Caco-2 (cell line): Measurements from ENCODE around the gene ACOXL. TPM values are rescaled to one million over a fixed set of nuclear protein-coding genes. Genes with fewer than 3 reads are reported as not detected.

Experiments
- BruUV-seq: library from RNA; stranded (reverse); fragments of 400-500 nt; replicated peaks from 2 replicates; lab custom pipeline; 2021; lab: Mats Ljungman, UMichigan
- CTCF ChIA-PET: fragments of 300-600 bp; sonication (Branson Sonifier 250); formaldehyde crosslinking; loops from one replicate; lab custom pipeline; 2022; ENCODE audit warnings: antibody characterized with exemption; lab: Charles Lee
- POLR2A ChIA-PET: fragments of 300-600 bp; sonication (Branson Sonifier 250); formaldehyde crosslinking; loops from one replicate; lab custom pipeline; 2022; ENCODE audit warnings: antibody characterized with exemption; lab: Charles Lee
- DNase-seq, 2 experiments: peaks; one replicate each; pipeline versions ENCODE4 v3.0.0 to v3.0.0-alpha.2; 2020 to 2022
- H3K27me3 ChIP-seq: replicated peaks from 2 replicates; pipeline ENCODE4 v1.6.0; 2011; ENCODE audit warnings: low read length; ENCODE audit not compliant: control insufficient read depth, insufficient read depth
- H3K36me3 ChIP-seq: 2 replicates; pipeline ENCODE4 v1.5.1; 2011; ENCODE audit warnings: low read length; ENCODE audit not compliant: control insufficient read depth, insufficient read depth
- H3K4me1 ChIP-seq: fragments of 250-450 bp; sonication (Bioruptor Pico); 2 replicates; pipeline ENCODE4 v1.5.1; 2020; ENCODE audit warnings: mild to moderate bottlenecking
- H3K4me3 ChIP-seq: 2 replicates; pipeline ENCODE4 v1.5.1; 2011; ENCODE audit warnings: low read depth, mild to moderate bottlenecking, control low read depth, low read length
- H3K9me3 ChIP-seq: fragments of 250-450 bp; sonication (Bioruptor Pico); 2 replicates; pipeline ENCODE4 v1.5.1; 2020; ENCODE audit warnings: mild to moderate bottlenecking, moderate library complexity
- H3K27ac Mint-ChIP-seq: one replicate; pipeline ENCODE4 v1.8.0; 2022; ENCODE audit warnings: mixed read lengths; ENCODE audit not compliant: unreplicated experiment
- H3K27me3 Mint-ChIP-seq: one replicate; pipeline ENCODE4 v1.8.0; 2022; ENCODE audit warnings: mixed read lengths; ENCODE audit not compliant: insufficient read depth, unreplicated experiment
- H3K36me3 Mint-ChIP-seq: one replicate; pipeline ENCODE4 v1.8.0; 2022; ENCODE audit warnings: mild to moderate bottlenecking, mixed read lengths; ENCODE audit not compliant: insufficient read depth, unreplicated experiment
- H3K4me1 Mint-ChIP-seq: one replicate; pipeline ENCODE4 v1.8.0; 2022; ENCODE audit warnings: low read depth, mixed read lengths; ENCODE audit not compliant: unreplicated experiment
- H3K4me3 Mint-ChIP-seq: one replicate; pipeline ENCODE4 v1.8.0; 2022; ENCODE audit warnings: mild to moderate bottlenecking, moderate library complexity, mixed read lengths; ENCODE audit not compliant: unreplicated experiment
- H3K9me3 Mint-ChIP-seq: one replicate; pipeline ENCODE4 v1.8.0; 2022; ENCODE audit warnings: mixed read lengths; ENCODE audit not compliant: unreplicated experiment
- CTCF ChIP-seq, 2 experiments: fragments of 200-600 bp in 1 of 2; IDR thresholded peaks; 1 replicate in 1 of 2; 2 replicates in 1 of 2; pipeline versions ENCODE4 v1.5.1 to v1.8.0; 2011 to 2022; ENCODE audit warnings: antibody characterized with exemption in 1 of 2, control low read depth in 1 of 2, inconsistent platforms in 1 of 2, low read depth in 1 of 2, low read length in 1 of 2, mild to moderate bottlenecking in 1 of 2, moderate library complexity in 1 of 2; ENCODE audit not compliant: insufficient read depth in 1 of 2, severe bottlenecking in 1 of 2, unreplicated experiment in 1 of 2
- intact Hi-C: fragments of 100-400 bp; cut with micrococcal nuclease; formaldehyde crosslinking; loops from one replicate; pipeline ENCODE4 v1.10.0; 2022; ENCODE audit not compliant: unreplicated experiment
- total RNA-seq: library from RNA; stranded (reverse); gene quantifications from 2 replicates; pipeline ENCODE4 v1.2.3, GENCODE V29; 2022

ACOXL gene
- total RNA-seq, 1 experiment from 2014 or later: 2.6 TPM

DNA sequence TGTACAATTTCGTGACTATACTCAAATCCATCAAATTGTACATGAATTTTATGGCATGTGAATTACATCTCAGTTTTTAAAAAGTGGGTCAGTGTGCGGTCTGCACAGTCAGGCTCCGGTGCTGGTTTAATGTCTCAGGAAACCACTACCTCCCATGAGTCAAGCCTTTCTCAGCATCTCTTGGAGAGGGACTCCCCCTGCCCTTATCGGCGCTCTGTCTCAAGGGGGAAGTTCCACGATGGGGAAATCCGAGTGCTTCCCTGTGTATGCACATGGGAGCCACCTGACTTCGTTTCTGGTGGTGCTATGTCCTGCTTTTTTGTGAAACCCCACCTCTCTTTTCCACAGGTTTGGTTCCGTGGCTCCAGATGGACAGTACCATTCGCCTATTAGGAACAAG is 72.5 kb downstream of the ACOXL start:
- Mint-ChIP-seq H3K36me3 (no peaks in the 10 kb centered on the region), H3K9me3 (no peaks in the 10 kb centered on the region), H3K4me3 (no peak overlapping the region), H3K4me1 (no peaks in the 10 kb centered on the region), H3K27me3 (no peaks in the 10 kb centered on the region), H3K27ac (no peak overlapping the region)
- intact Hi-C loops: no loop called here
- H3K27me3 ChIP-seq: no peaks in the 10 kb centered on the region
- ChIA-PET CTCF (no interaction called here), POLR2A (no interaction called here)
- H3K36me3 ChIP-seq: no peaks in the 10 kb centered on the region
- no peaks in the 10 kb centered on the region for H3K4me1 ChIP-seq
- no peak overlapping the region for H3K4me3 ChIP-seq
- no peak for TF ChIP-seq CTCF (IDR thresholded peaks at IDR 0.05; ENCODE audit: insufficient read depth in 1 of 2, low read depth in 1 of 2, low read length in 1 of 2, severe bottlenecking in 1 of 2, unreplicated experiment in 1 of 2)
- no peak for DNase-seq
- 0 out of 2 replicates have a peak, but pooled peaks cover 5% of the 10 kb centered on the region for H3K9me3 ChIP-seq
- BruUV-seq: no TSS peak

DNA sequence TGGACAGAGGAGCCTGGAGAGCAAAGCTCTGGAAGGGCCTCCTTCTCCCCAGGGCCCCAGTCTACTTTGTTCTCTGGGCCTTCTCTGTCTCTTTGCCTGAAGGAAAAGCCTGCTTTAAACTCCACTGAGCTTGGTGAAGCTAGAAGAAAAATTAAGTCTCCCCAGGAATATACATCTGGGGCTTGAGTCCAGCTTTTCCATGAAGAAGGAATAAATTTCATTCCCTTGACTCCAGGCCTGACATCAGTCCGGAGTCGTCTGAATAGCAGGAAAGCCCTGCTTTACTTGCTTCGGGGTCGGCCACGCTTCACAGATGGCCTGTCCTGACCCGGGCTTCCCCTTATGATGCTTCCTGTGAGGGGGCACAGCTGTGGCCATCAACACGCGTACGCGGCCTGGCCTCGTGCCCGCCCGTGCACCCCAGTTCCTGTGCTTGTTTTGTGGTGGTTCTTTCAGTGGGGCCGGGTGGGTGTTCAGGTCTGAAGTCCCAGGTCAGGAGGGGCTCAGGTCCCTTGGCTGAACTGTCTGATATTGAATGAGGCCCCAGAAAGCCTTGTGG is 73.6 kb downstream of the ACOXL start:
- H3K4me1 Mint-ChIP-seq: no peaks in the 10 kb centered on the region
- no TSS peak for BruUV-seq
- H3K36me3 Mint-ChIP-seq: no peaks in the 10 kb centered on the region
- no peaks in the 10 kb centered on the region for H3K4me1 ChIP-seq
- H3K27me3 Mint-ChIP-seq: no peaks in the 10 kb centered on the region
- H3K27ac Mint-ChIP-seq: no peak overlapping the region
- no peaks in the 10 kb centered on the region for H3K36me3 ChIP-seq
- no peak overlapping the region for H3K4me3 Mint-ChIP-seq
- H3K4me3 ChIP-seq: no peak overlapping the region
- intact Hi-C loops: no loop called here
- no peaks in the 10 kb centered on the region for H3K27me3 ChIP-seq
- ChIA-PET CTCF (interaction anchor here (0.6 to 1.0 kb wide), 2 partner anchors 73 to 314 kb away, joined by 3 to 6 read pairs; partner anchors contain the start of gene BCL2L11), POLR2A (no interaction called here)
- TF ChIP-seq CTCF (IDR thresholded peaks at IDR 0.05; ENCODE audit: insufficient read depth in 1 of 2, low read depth in 1 of 2, low read length in 1 of 2, severe bottlenecking in 1 of 2, unreplicated experiment in 1 of 2): no peak
- H3K9me3 Mint-ChIP-seq: no peaks in the 10 kb centered on the region
- no peak for DNase-seq
- 0 out of 2 replicates have a peak, but pooled peaks cover 5% of the 10 kb centered on the region for H3K9me3 ChIP-seq

- DNase-seq: no peak
- CTCF ChIA-PET: no interaction called here
- no peaks in the 10 kb centered on the region for H3K27me3 Mint-ChIP-seq
- no peaks in the 10 kb centered on the region for H3K4me1 Mint-ChIP-seq
- Histone ChIP-seq H3K4me3 (no peak overlapping the region), H3K9me3 (0 out of 2 replicates have a peak, but pooled peaks cover 5% of the 10 kb centered on the region), H3K27me3 (no peaks in the 10 kb centered on the region), H3K4me1 (no peaks in the 10 kb centered on the region; the same call in 1 of the 2 replicates), H3K36me3 (no peaks in the 10 kb centered on the region)
- no peak overlapping the region for H3K4me3 Mint-ChIP-seq
- no TSS peak for BruUV-seq
- TF ChIP-seq CTCF (IDR thresholded peaks at IDR 0.05; ENCODE audit: insufficient read depth in 1 of 2, low read depth in 1 of 2, low read length in 1 of 2, severe bottlenecking in 1 of 2, unreplicated experiment in 1 of 2): no peak
- no peaks in the 10 kb centered on the region for H3K36me3 Mint-ChIP-seq
- H3K9me3 Mint-ChIP-seq: no peaks in the 10 kb centered on the region
- H3K27ac Mint-ChIP-seq: no peak overlapping the region
- POLR2A ChIA-PET: no interaction called here
- intact Hi-C loops: no loop called here
These were observed 75.1 kb downstream of the ACOXL start for GRCh38 chr2:110807522-110807921.
